HG03280 (cell line): ENCODE data around the gene TLN1.

Experiments
- ATAC-seq: cut with Tn5 transposase; IDR thresholded peaks from one replicate; pipeline ENCODE4 v1.9.1; 2021; ENCODE audit warnings: mild to moderate bottlenecking, moderate library complexity; ENCODE audit not compliant: unreplicated experiment

The TLN1 gene

GRCh38 chr9:35705836-35706430, 26.1 kb downstream of the TLN1 start:
- ATAC-seq: no peak

GRCh38 chr9:35705372-35705771, 26.6 kb downstream of the TLN1 start:
- no peak for ATAC-seq

GRCh38 chr9:35703906-35704672, 27.9 kb downstream of the TLN1 start:
- ATAC-seq: no peak

GRCh38 chr9:35702696-35703095, 29.3 kb downstream of the TLN1 start:
- no peak for ATAC-seq

GRCh38 chr9:35700942-35701341, 31.1 kb downstream of the TLN1 start:
- ATAC-seq: no peak

- no peak for ATAC-seq
Measured at GRCh38 chr9:35700031-35700430, 32.0 kb downstream of the TLN1 start.

GRCh38 chr9:35698231-35698630, 33.8 kb downstream of the TLN1 start:
- ATAC-seq: no peak

- no peak for ATAC-seq
Measured at GRCh38 chr9:35697486-35697885, 34.5 kb downstream of the TLN1 start.

- peak; percentile 80 for ATAC-seq
Measured at GRCh38 chr9:35696520-35697215, 35.3 kb downstream of the TLN1 start.

- no peak for ATAC-seq
Measured at GRCh38 chr9:35695943-35696401, 36.0 kb downstream of the TLN1 start.

- ATAC-seq: no peak
Measured at GRCh38 chr9:35691757-35692301, 40.2 kb downstream of the TLN1 start.

GRCh38 chr9:35691334-35691650, 40.7 kb downstream of the TLN1 start:
- no peak for ATAC-seq

- no peak for ATAC-seq
Measured at GRCh38 chr9:35690614-35691333, 41.2 kb downstream of the TLN1 start.

GRCh38 chr9:35690294-35690613, 41.7 kb downstream of the TLN1 start:
- no peak for ATAC-seq

- no peak for ATAC-seq
Measured at GRCh38 chr9:35689542-35690293, 42.3 kb downstream of the TLN1 start, which contains the start of gene TPM2. Gene TPM2 (minus strand): TSS chr9:35689925. CDS start chr9:35689817, 108 bp downstream.

- ATAC-seq: no peak
Measured at GRCh38 chr9:35688558-35689541, 43.1 kb downstream of the TLN1 start.

GRCh38 chr9:35687972-35688557, 43.9 kb downstream of the TLN1 start:
- ATAC-seq: no peak

GRCh38 chr9:35687306-35687705, 44.7 kb downstream of the TLN1 start:
- no peak for ATAC-seq
